Right lobe of liver (tissue), 6 donors: ENCODE measurements around the gene ANKH. TPM values are rescaled to one million over a fixed set of nuclear protein-coding genes. Genes with fewer than 3 reads are reported as not detected.

Experiments used
- ATAC-seq, 4 donors: fragments of 200-7000 bp; cut with Tn5 transposase; one replicate each; pipeline ENCODE4 v1.9.1; 2020; ENCODE audit warnings: mild to moderate bottlenecking in 4 of 4, moderate library complexity in 4 of 4
- DNase-seq, 3 donors: peaks; one replicate each; pipeline ENCODE4 v3.0.0-alpha.2; 2020
- H3K27ac ChIP-seq, 3 donors: fragments of 200-600 bp; one replicate each; pipeline ENCODE4 v1.8.0; 2022
- H3K27me3 ChIP-seq, 2 donors: fragments of 200-600 bp; one replicate each; pipeline ENCODE4 v1.8.0; 2022
- H3K36me3 ChIP-seq, 4 donors: fragments of 200-600 bp; sonication (generic) in 1 of 4; one replicate each; pipeline versions ENCODE4 v1.5.1 to v1.8.0; 2017 to 2022; ENCODE audit warnings: control low read depth in 1 of 4
- H3K4me1 ChIP-seq, 4 donors: fragments of 200-600 bp; sonication (generic) in 1 of 4; one replicate each; pipeline versions ENCODE4 v1.5.1 to v1.8.0; 2017 to 2022; ENCODE audit warnings: control low read depth in 1 of 4
- H3K4me3 ChIP-seq, 3 donors: fragments of 200-600 bp; one replicate each; pipeline ENCODE4 v1.8.0; 2022
- H3K9me3 ChIP-seq, 4 donors: fragments of 200-600 bp; sonication (generic) in 1 of 4; one replicate each; pipeline versions ENCODE4 v1.5.1 to v1.8.0; 2017 to 2022; ENCODE audit warnings: control low read depth in 1 of 4
- POLR2A ChIP-seq: fragments of 450-650 bp; IDR thresholded peaks from one replicate; pipeline ENCODE4 v1.6.1; 2017; ENCODE audit warnings: antibody characterized with exemption, mild to moderate bottlenecking
- WGBS: methylation state at CpG from one replicate; pipeline ENCODE4 v1.1.6; 2018; ENCODE audit warnings: low coverage, low lambda C conversion rate; ENCODE audit not compliant: insufficient coverage; ENCODE audit errors: missing lambda C conversion rate; 5-methylcytosine and 5-hydroxymethylcytosine counted together
- intact Hi-C, 2 donors: fragments of 100-400 bp; cut with DNase I; formaldehyde crosslinking; loops; one replicate each; pipeline versions ENCODE4 v1.11.2 to v1.14.1; 2022
- total RNA-seq, 6 experiments: library from RNA; depleted of rRNA in 2 of 6; stranded (reverse); fragments of >200 nt in 2 of 6; fragmentation: NEBNext Ultra II Directional in 3 of 6; extraction: Animal tissue kit (Norgen Biotek cat#: 25700) in 3 of 6; gene quantifications; one replicate each; pipeline versions ENCODE4 v1.1.0 to v1.2.4, GENCODE V29; 2016 to 2023
- TF ChIP-seq, protein P1 (sequence below), 4 donors: fragments of 200-600 bp in 3 of 4; fragments of 450-650 bp in 1 of 4; IDR thresholded peaks; one replicate each; pipeline versions ENCODE4 v1.5.1 to v1.8.0; 2016 to 2022; ENCODE audit warnings: antibody characterized with exemption in 4 of 4, mild to moderate bottlenecking in 2 of 4
- donor health status: DM: no; HTN: yes; CAD: no.
- donor health status: DM: no; HTN: no; CAD: no.
- donor health status: DM: no; HTN: no; CAD: no.
- donor health status: DM: no; HTN: yes; CAD: no.
- donor health status: DM: no; HTN: yes; CAD: no.

ANKH gene
- total RNA-seq, 6 experiments from 2014 or later = 38.5 to 121 (median 61.9) TPM

DNA sequence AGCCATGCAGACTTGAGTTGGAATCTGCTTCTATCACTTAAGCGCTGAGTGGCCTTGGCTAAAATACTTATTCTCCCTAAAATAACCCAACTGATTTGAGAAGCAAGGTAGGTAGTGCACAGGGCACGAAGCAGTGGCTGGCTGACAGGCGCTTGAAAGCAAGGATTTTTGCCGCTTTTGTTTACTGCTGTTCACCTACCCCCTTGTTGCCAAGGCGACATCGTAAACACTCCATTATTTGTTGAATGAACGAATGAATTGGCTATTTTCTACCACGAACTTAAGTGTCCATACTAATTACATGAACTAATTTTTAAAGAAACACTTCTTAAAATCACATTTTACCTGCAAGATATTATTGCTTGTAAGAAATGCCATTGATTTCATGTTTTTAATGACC, 98.0 kb downstream of the ANKH start:
- H3K9me3 ChIP-seq = no peaks in the 10 kb centered on the region
- H3K4me3 ChIP-seq = no peak overlapping the region
- H3K36me3 ChIP-seq = no peaks in the 10 kb centered on the region
- WGBS = 83% methylated on average over 8 of the region's 8 CpGs
- intact Hi-C loops = no loop called here
- H3K27me3 ChIP-seq = no peaks in the 10 kb centered on the region
- DNase-seq (no peak), ATAC-seq (no peak)
- no peak overlapping the region for H3K27ac ChIP-seq
- TF ChIP-seq, protein P1, sequence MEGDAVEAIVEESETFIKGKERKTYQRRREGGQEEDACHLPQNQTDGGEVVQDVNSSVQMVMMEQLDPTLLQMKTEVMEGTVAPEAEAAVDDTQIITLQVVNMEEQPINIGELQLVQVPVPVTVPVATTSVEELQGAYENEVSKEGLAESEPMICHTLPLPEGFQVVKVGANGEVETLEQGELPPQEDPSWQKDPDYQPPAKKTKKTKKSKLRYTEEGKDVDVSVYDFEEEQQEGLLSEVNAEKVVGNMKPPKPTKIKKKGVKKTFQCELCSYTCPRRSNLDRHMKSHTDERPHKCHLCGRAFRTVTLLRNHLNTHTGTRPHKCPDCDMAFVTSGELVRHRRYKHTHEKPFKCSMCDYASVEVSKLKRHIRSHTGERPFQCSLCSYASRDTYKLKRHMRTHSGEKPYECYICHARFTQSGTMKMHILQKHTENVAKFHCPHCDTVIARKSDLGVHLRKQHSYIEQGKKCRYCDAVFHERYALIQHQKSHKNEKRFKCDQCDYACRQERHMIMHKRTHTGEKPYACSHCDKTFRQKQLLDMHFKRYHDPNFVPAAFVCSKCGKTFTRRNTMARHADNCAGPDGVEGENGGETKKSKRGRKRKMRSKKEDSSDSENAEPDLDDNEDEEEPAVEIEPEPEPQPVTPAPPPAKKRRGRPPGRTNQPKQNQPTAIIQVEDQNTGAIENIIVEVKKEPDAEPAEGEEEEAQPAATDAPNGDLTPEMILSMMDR (IDR thresholded peaks at IDR 0.05) = no peak
- TF ChIP-seq POLR2A = no peak
- H3K4me1 ChIP-seq = peaks cover 0 to 26% (median 5%) of the 10 kb centered on the region in 4 donors

DNA sequence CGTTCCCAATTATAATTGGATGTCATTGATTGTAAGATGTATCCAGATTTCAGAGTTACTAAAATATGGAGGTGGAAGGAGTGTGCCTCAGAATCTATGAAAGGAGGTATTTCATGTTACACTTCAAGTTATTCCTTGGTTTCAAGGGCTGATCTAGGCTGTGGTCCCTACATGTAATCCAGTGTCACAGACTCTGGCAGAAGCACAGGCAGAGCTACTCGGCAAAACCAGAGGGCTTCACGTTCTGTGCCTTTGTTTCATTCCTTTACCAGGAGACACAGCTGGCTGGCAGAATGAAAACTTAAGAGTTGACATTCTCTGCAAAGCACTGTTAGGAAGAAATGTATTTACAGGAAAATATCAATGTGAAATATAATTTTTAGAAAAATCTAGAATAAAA, 99.6 kb downstream of the ANKH start:
- H3K4me1 ChIP-seq = peaks cover 0 to 11% (median 0%) of the 10 kb centered on the region in 4 donors
- H3K27ac ChIP-seq = no peak overlapping the region
- 100% methylated on average over 2 of the region's 3 CpGs for WGBS
- DNase-seq = no peak
- no peaks in the 10 kb centered on the region for H3K9me3 ChIP-seq
- no peaks in the 10 kb centered on the region for H3K27me3 ChIP-seq
- no peak for ATAC-seq
- no peak overlapping the region for H3K4me3 ChIP-seq
- intact Hi-C loops = no loop called here
- no peak for TF ChIP-seq POLR2A
- TF ChIP-seq, protein P1 (IDR thresholded peaks at IDR 0.05) = no peak
- no peaks in the 10 kb centered on the region for H3K36me3 ChIP-seq

DNA sequence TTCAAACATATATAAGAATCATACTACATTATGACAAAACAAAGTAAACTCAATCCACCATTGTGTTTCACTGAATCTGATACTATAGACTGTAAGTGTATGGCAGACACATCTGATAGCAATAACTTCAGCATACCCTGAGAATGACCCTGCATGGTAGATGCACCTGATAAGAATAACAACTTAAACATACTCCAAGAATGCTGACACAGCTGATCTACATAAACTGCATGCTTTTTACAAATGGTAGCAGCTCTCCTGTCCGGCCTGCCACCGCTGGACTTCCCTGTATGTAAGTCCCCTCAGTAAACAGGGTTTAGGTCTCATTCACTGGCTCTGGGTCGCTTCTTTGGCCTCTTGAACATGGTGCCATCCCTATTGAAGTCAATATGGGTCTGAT, 100.4 kb downstream of the ANKH start:
- H3K27me3 ChIP-seq = no peaks in the 10 kb centered on the region
- ATAC-seq = no peak
- 97% methylated on average over 3 of the region's 3 CpGs for WGBS
- no peak for DNase-seq
- H3K27ac ChIP-seq = no peak overlapping the region
- TF ChIP-seq, protein P1 (IDR thresholded peaks at IDR 0.05) = no peak
- TF ChIP-seq POLR2A = no peak
- H3K4me1 ChIP-seq = peaks cover 0 to 11% (median 0%) of the 10 kb centered on the region in 4 donors
- intact Hi-C loops = no loop called here
- H3K4me3 ChIP-seq = no peak overlapping the region
- H3K36me3 ChIP-seq = no peaks in the 10 kb centered on the region
- H3K9me3 ChIP-seq = no peaks in the 10 kb centered on the region

DNA sequence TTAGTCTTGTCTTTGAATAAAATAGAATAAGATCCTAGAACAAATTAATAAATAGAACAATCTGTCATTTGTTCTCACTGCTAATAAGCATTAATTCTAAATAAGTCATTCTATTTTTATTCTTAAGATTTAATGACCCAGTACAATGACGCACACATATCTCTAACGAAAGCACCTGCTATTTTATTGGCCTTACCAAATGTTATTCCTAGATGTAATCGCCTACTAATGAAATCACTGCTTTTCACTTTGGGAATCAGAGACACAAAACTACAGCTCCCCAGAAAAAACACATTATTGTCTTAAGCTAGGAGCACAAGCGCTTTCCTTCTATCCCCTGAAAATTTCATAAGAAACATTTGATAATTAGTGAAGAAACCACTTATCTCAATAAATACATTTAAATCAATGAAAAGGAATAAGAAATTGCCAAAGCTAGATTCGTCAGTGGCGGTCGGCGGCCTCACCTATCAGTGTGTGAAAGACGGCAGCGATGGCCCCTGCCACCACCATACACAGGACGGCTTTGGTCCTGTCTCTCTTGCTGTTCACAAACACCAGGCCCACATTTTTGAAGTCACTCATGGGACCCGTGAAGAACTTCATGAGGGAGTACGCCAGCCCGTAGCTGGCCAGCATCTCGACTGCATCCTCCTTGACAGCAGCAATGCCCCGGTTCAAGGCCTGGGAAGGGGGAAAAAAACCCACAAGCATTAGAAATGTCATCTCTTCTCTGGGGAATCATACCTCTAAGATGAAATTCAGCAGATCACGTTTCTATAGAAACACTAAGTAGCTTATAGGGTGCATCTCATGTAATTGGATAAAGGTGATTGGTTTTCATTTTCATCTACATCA, 102.8 kb downstream of the ANKH start:
- ATAC-seq = no peak
- 86% methylated on average over 13 of the region's 17 CpGs for WGBS
- Histone ChIP-seq H3K36me3 (no peaks in the 10 kb centered on the region), H3K4me1 (no peaks in the 10 kb centered on the region), H3K4me3 (no peak overlapping the region), H3K9me3 (no peaks in the 10 kb centered on the region), H3K27me3 (no peaks in the 10 kb centered on the region), H3K27ac (no peak overlapping the region)
- DNase-seq = no peak
- TF ChIP-seq POLR2A = no peak
- TF ChIP-seq, protein P1 (IDR thresholded peaks at IDR 0.05) = no peak
- intact Hi-C loops = no loop called here
